ENCODE results near the gene IARS2. TPM values are rescaled to one million over a fixed set of nuclear protein-coding genes. Genes with fewer than 3 reads are reported as not detected.
"Not testable (repeated sequence)": the region's sequence is repeated elsewhere in the genome, so short reads cannot be mapped to it uniquely, and the experiment has no call there.

IARS2 gene
- total RNA-seq, 1 experiment from 2014 or later: 51.9 TPM

GRCh38 chr1:220112600-220112999 is 18.7 kb downstream of the IARS2 start:
- not testable (repeated sequence) for DNase-seq (ENCODE audit: low spot score)

GRCh38 chr1:220113136-220113695 is 19.3 kb downstream of the IARS2 start:
- DNase-seq (ENCODE audit: low spot score): peak; percentile 65

GRCh38 chr1:220119043-220119512 is 25.1 kb downstream of the IARS2 start:
- peak; percentile 43 for DNase-seq (ENCODE audit: low spot score)

GRCh38 chr1:220121791-220122530 is 28.0 kb downstream of the IARS2 start:
- peak; percentile 56 for DNase-seq (ENCODE audit: low spot score)

- DNase-seq (ENCODE audit: low spot score): no peak
Observed at GRCh38 chr1:220123066-220123465, 29.1 kb downstream of the IARS2 start.

- peak; percentile 38 for DNase-seq (ENCODE audit: low spot score)
Observed at GRCh38 chr1:220123889-220124288, 30.0 kb downstream of the IARS2 start.

- DNase-seq (ENCODE audit: low spot score): no peak
Observed at GRCh38 chr1:220124542-220124941, 30.6 kb downstream of the IARS2 start.

GRCh38 chr1:220127076-220127475 is 33.1 kb downstream of the IARS2 start:
- DNase-seq (ENCODE audit: low spot score): no peak

- DNase-seq (ENCODE audit: low spot score): no peak
Observed at GRCh38 chr1:220129479-220130210, 35.7 kb downstream of the IARS2 start.

- no peak for DNase-seq (ENCODE audit: low spot score)
Observed at GRCh38 chr1:220135755-220136154, 41.8 kb downstream of the IARS2 start.

GRCh38 chr1:220137019-220137786 is 43.3 kb downstream of the IARS2 start:
- peak; percentile 25 for DNase-seq (ENCODE audit: low spot score)

- no peak for DNase-seq (ENCODE audit: low spot score)
Observed at GRCh38 chr1:220139966-220140365, 46.0 kb downstream of the IARS2 start.

- DNase-seq (ENCODE audit: low spot score): no peak
Observed at GRCh38 chr1:220144051-220144450, 50.1 kb downstream of the IARS2 start.

- DNase-seq (ENCODE audit: low spot score): no peak
Observed at GRCh38 chr1:220149742-220150141, 55.8 kb downstream of the IARS2 start.

GRCh38 chr1:220151454-220151853 is 57.5 kb downstream of the IARS2 start:
- DNase-seq (ENCODE audit: low spot score): no peak

- no peak for DNase-seq (ENCODE audit: low spot score)
Observed at GRCh38 chr1:220153147-220153546, 59.2 kb downstream of the IARS2 start.

GRCh38 chr1:220156620-220157146 is 62.8 kb downstream of the IARS2 start:
- no peak for DNase-seq (ENCODE audit: low spot score)

GRCh38 chr1:220157738-220158137 is 63.8 kb downstream of the IARS2 start:
- DNase-seq (ENCODE audit: low spot score): no peak

- not testable (repeated sequence) for DNase-seq (ENCODE audit: low spot score)
Observed at GRCh38 chr1:220158530-220158929, 64.6 kb downstream of the IARS2 start.

- DNase-seq (ENCODE audit: low spot score): no peak
Observed at GRCh38 chr1:220159041-220159440, 65.1 kb downstream of the IARS2 start.

- DNase-seq (ENCODE audit: low spot score): no peak
Observed at GRCh38 chr1:220160027-220160426, 66.1 kb downstream of the IARS2 start.

Measured in HT-29 (cell line).